Caco-2 (cell line): ENCODE data around the gene ADGRE3. TPM values are rescaled to one million over a fixed set of nuclear protein-coding genes. Genes with fewer than 3 reads are reported as not detected.

ENCODE experiments used
- BruUV-seq: library from RNA; stranded (reverse); fragments of 400-500 nt; replicated peaks from 2 replicates; lab custom pipeline; 2021; lab: Mats Ljungman, UMichigan
- CTCF ChIA-PET: fragments of 300-600 bp; sonication (Branson Sonifier 250); formaldehyde crosslinking; loops from one replicate; lab custom pipeline; 2022; ENCODE audit warnings: antibody characterized with exemption; lab: Charles Lee
- POLR2A ChIA-PET: fragments of 300-600 bp; sonication (Branson Sonifier 250); formaldehyde crosslinking; loops from one replicate; lab custom pipeline; 2022; ENCODE audit warnings: antibody characterized with exemption; lab: Charles Lee
- DNase-seq, 2 experiments: peaks; one replicate each; pipeline versions ENCODE4 v3.0.0 to v3.0.0-alpha.2; 2020 to 2022
- H3K27me3 ChIP-seq: replicated peaks from 2 replicates; pipeline ENCODE4 v1.6.0; 2011; ENCODE audit warnings: low read length; ENCODE audit not compliant: control insufficient read depth, insufficient read depth
- H3K36me3 ChIP-seq: 2 replicates; pipeline ENCODE4 v1.5.1; 2011; ENCODE audit warnings: low read length; ENCODE audit not compliant: control insufficient read depth, insufficient read depth
- H3K4me1 ChIP-seq: fragments of 250-450 bp; sonication (Bioruptor Pico); 2 replicates; pipeline ENCODE4 v1.5.1; 2020; ENCODE audit warnings: mild to moderate bottlenecking
- H3K4me3 ChIP-seq: 2 replicates; pipeline ENCODE4 v1.5.1; 2011; ENCODE audit warnings: low read depth, mild to moderate bottlenecking, control low read depth, low read length
- H3K9me3 ChIP-seq: fragments of 250-450 bp; sonication (Bioruptor Pico); 2 replicates; pipeline ENCODE4 v1.5.1; 2020; ENCODE audit warnings: mild to moderate bottlenecking, moderate library complexity
- H3K27ac Mint-ChIP-seq: one replicate; pipeline ENCODE4 v1.8.0; 2022; ENCODE audit warnings: mixed read lengths; ENCODE audit not compliant: unreplicated experiment
- H3K27me3 Mint-ChIP-seq: one replicate; pipeline ENCODE4 v1.8.0; 2022; ENCODE audit warnings: mixed read lengths; ENCODE audit not compliant: insufficient read depth, unreplicated experiment
- H3K36me3 Mint-ChIP-seq: one replicate; pipeline ENCODE4 v1.8.0; 2022; ENCODE audit warnings: mild to moderate bottlenecking, mixed read lengths; ENCODE audit not compliant: insufficient read depth, unreplicated experiment
- H3K4me1 Mint-ChIP-seq: one replicate; pipeline ENCODE4 v1.8.0; 2022; ENCODE audit warnings: low read depth, mixed read lengths; ENCODE audit not compliant: unreplicated experiment
- H3K4me3 Mint-ChIP-seq: one replicate; pipeline ENCODE4 v1.8.0; 2022; ENCODE audit warnings: mild to moderate bottlenecking, moderate library complexity, mixed read lengths; ENCODE audit not compliant: unreplicated experiment
- H3K9me3 Mint-ChIP-seq: one replicate; pipeline ENCODE4 v1.8.0; 2022; ENCODE audit warnings: mixed read lengths; ENCODE audit not compliant: unreplicated experiment
- intact Hi-C: fragments of 100-400 bp; cut with micrococcal nuclease; formaldehyde crosslinking; loops from one replicate; pipeline ENCODE4 v1.10.0; 2022; ENCODE audit not compliant: unreplicated experiment
- total RNA-seq: library from RNA; stranded (reverse); gene quantifications from 2 replicates; pipeline ENCODE4 v1.2.3, GENCODE V29; 2022
- TF ChIP-seq, protein P1 (sequence below), 2 experiments: fragments of 200-600 bp in 1 of 2; IDR thresholded peaks; 1 replicate in 1 of 2; 2 replicates in 1 of 2; pipeline versions ENCODE4 v1.5.1 to v1.8.0; 2011 to 2022; ENCODE audit warnings: antibody characterized with exemption in 1 of 2, control low read depth in 1 of 2, inconsistent platforms in 1 of 2, low read depth in 1 of 2, low read length in 1 of 2, mild to moderate bottlenecking in 1 of 2, moderate library complexity in 1 of 2; ENCODE audit not compliant: insufficient read depth in 1 of 2, severe bottlenecking in 1 of 2, unreplicated experiment in 1 of 2

The ADGRE3 gene
- total RNA-seq, 1 experiment from 2014 or later: not detected

- no peaks in the 10 kb centered on the region for H3K36me3 Mint-ChIP-seq
- no peaks in the 10 kb centered on the region for H3K27me3 ChIP-seq
- ChIA-PET POLR2A (interaction anchor here (0.5 kb wide), 1 partner anchor 68 kb away, joined by 3 read pairs; no protein-coding TSS in a partner anchor), CTCF (interaction anchor here (0.5 kb wide), 1 partner anchor 9 kb away, joined by 4 read pairs; no protein-coding TSS in a partner anchor)
- DNase-seq: no peak
- intact Hi-C loops: loop anchor here (10.0 kb wide), 1 partner anchor 207 kb away; no protein-coding TSS in a partner anchor
- no peaks in the 10 kb centered on the region for H3K27me3 Mint-ChIP-seq
- no peak overlapping the region for H3K4me3 Mint-ChIP-seq
- no peak overlapping the region for H3K4me3 ChIP-seq
- no peak overlapping the region for H3K27ac Mint-ChIP-seq
- H3K4me1 ChIP-seq: no peaks in the 10 kb centered on the region
- TF ChIP-seq, protein P1, sequence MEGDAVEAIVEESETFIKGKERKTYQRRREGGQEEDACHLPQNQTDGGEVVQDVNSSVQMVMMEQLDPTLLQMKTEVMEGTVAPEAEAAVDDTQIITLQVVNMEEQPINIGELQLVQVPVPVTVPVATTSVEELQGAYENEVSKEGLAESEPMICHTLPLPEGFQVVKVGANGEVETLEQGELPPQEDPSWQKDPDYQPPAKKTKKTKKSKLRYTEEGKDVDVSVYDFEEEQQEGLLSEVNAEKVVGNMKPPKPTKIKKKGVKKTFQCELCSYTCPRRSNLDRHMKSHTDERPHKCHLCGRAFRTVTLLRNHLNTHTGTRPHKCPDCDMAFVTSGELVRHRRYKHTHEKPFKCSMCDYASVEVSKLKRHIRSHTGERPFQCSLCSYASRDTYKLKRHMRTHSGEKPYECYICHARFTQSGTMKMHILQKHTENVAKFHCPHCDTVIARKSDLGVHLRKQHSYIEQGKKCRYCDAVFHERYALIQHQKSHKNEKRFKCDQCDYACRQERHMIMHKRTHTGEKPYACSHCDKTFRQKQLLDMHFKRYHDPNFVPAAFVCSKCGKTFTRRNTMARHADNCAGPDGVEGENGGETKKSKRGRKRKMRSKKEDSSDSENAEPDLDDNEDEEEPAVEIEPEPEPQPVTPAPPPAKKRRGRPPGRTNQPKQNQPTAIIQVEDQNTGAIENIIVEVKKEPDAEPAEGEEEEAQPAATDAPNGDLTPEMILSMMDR (IDR thresholded peaks at IDR 0.05; ENCODE audit: insufficient read depth in 1 of 2, low read depth in 1 of 2, low read length in 1 of 2, severe bottlenecking in 1 of 2, unreplicated experiment in 1 of 2): no peak
- no peaks in the 10 kb centered on the region for H3K9me3 Mint-ChIP-seq
- H3K4me1 Mint-ChIP-seq: no peaks in the 10 kb centered on the region
- no peaks in the 10 kb centered on the region for H3K9me3 ChIP-seq
- no peaks in the 10 kb centered on the region for H3K36me3 ChIP-seq
- BruUV-seq: no TSS peak
These were observed 96.7 kb downstream of the ADGRE3 start for GRCh38 chr19:14577885-14578427.

- H3K4me3 Mint-ChIP-seq: no peak overlapping the region
- CTCF ChIA-PET: no interaction called here
- H3K27me3 ChIP-seq: no peaks in the 10 kb centered on the region
- no peaks in the 10 kb centered on the region for H3K36me3 ChIP-seq
- no peaks in the 10 kb centered on the region for H3K4me1 Mint-ChIP-seq
- H3K9me3 Mint-ChIP-seq: no peaks in the 10 kb centered on the region
- no peaks in the 10 kb centered on the region for H3K4me1 ChIP-seq
- intact Hi-C loops: loop anchor here (10.0 kb wide), 1 partner anchor 208 kb away; no protein-coding TSS in a partner anchor
- no TSS peak for BruUV-seq
- DNase-seq: no peak
- H3K9me3 ChIP-seq: no peaks in the 10 kb centered on the region
- TF ChIP-seq, protein P1 (IDR thresholded peaks at IDR 0.05; ENCODE audit: insufficient read depth in 1 of 2, low read depth in 1 of 2, low read length in 1 of 2, severe bottlenecking in 1 of 2, unreplicated experiment in 1 of 2): no peak
- no peak overlapping the region for H3K4me3 ChIP-seq
- no peak overlapping the region for H3K27ac Mint-ChIP-seq
- POLR2A ChIA-PET: no interaction called here
- no peaks in the 10 kb centered on the region for H3K27me3 Mint-ChIP-seq
- H3K36me3 Mint-ChIP-seq: no peaks in the 10 kb centered on the region
These were observed 97.4 kb downstream of the ADGRE3 start for GRCh38 chr19:14577264-14577663.

DNA sequence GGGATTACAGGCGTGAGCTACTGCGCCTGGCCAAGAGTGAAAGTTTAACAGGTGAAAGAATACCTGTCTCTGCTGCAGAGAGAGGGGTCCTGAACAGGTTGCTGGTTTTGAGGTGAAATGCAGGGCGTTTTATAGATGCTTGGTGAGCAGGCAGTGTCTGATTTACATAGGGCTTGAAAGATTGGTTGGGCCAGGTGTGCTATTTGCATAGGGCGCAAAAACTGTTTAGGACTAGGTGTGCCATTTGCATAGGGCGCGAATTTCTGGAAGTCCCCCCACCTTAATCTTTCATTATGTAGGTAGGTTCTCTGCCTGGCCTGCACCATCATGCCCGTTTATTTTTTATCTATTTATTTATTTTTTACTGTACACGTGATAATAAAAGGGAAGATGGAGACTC lies 98.3 kb downstream of the ADGRE3 start:
- Mint-ChIP-seq H3K9me3 (no peaks in the 10 kb centered on the region), H3K27ac (no peak overlapping the region), H3K4me3 (no peak overlapping the region), H3K4me1 (no peaks in the 10 kb centered on the region), H3K36me3 (peaks cover 7% of the 10 kb centered on the region), H3K27me3 (no peaks in the 10 kb centered on the region)
- TF ChIP-seq, protein P1 (IDR thresholded peaks at IDR 0.05; ENCODE audit: insufficient read depth in 1 of 2, low read depth in 1 of 2, low read length in 1 of 2, severe bottlenecking in 1 of 2, unreplicated experiment in 1 of 2): no peak
- no peak overlapping the region for H3K4me3 ChIP-seq
- DNase-seq: no peak
- no peaks in the 10 kb centered on the region for H3K27me3 ChIP-seq
- H3K9me3 ChIP-seq: no peaks in the 10 kb centered on the region
- CTCF ChIA-PET: no interaction called here
- BruUV-seq: no TSS peak
- H3K36me3 ChIP-seq: no peaks in the 10 kb centered on the region
- intact Hi-C loops: loop anchor here (10.0 kb wide), 1 partner anchor 208 kb away; no protein-coding TSS in a partner anchor
- POLR2A ChIA-PET: no interaction called here
- no peaks in the 10 kb centered on the region for H3K4me1 ChIP-seq
